GM12864 (cell line): ENCODE data around the gene ABTB2.

Experiments used
- DNase-seq: peaks from one replicate; pipeline ENCODE4 v3.0.0-alpha.2; 2011; ENCODE audit warnings: low read depth
- H3K4me3 ChIP-seq: 2 replicates; pipeline ENCODE4 v1.5.1; 2011; ENCODE audit warnings: mild to moderate bottlenecking, low read depth, low read length, control low read depth
- CTCF ChIP-seq: IDR thresholded peaks from 2 replicates; pipeline ENCODE4 v1.5.1; 2011; ENCODE audit warnings: low read depth, mild to moderate bottlenecking, moderate library complexity, low read length, control low read depth, inconsistent platforms; ENCODE audit errors: missing control alignments

ABTB2 gene

GRCh38 chr11:34268906-34269430 lies 88.8 kb downstream of the ABTB2 start:
- no peak overlapping the region for H3K4me3 ChIP-seq
- no peak for TF ChIP-seq CTCF
- DNase-seq = no peak

GRCh38 chr11:34267417-34267816 lies 90.4 kb downstream of the ABTB2 start:
- DNase-seq = no peak
- TF ChIP-seq CTCF = no peak
- no peak overlapping the region for H3K4me3 ChIP-seq

- no peak for TF ChIP-seq CTCF
- H3K4me3 ChIP-seq = no peak overlapping the region
Observed at GRCh38 chr11:34267013-34267412, 90.8 kb downstream of the ABTB2 start.

GRCh38 chr11:34266090-34266912 lies 91.5 kb downstream of the ABTB2 start:
- no peak for DNase-seq
- no peak overlapping the region for H3K4me3 ChIP-seq
- no peak for TF ChIP-seq CTCF

More at GRCh38 chr11:34267013-34267412, 90.8 kb downstream of the ABTB2 start:
- DNase-seq = no peak

DNA sequence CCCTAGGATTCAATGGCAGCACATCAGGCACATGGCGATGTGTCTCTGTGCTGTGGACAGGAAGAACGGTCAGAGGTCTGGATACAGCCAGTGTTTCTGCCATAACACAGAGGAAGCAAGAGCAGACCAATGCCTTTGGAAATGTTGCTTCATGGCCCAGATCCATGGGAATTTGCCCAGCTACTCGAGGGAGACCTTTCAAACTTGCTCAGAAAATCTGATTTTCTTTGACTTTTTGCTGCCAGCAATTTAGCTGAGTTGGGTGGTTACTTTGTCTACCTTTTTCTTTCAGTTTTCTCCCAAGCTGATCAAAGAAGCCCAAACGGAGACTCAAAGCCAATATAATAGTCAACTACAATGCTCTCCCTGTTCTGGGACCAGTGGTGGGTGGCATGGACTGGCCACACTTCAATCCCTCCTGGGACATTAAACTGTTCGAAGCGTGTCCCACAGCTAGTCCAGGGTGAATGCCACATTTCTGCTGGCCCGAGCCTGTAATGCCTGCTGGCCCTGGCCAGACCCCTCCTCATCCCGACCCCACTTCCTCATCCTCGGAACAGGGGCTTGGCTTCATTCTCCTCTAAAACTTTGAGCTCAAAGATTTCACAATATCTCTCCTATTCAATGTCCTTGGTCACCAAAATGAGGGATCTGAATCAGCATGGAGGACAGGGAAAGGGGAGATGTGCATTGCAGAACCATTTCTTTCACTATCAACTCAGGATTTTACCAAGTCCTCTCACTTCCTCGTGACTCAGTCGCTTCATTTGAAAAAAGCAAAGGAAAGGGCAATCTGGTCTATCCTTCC lies 93.3 kb downstream of the ABTB2 start:
- no peak overlapping the region for H3K4me3 ChIP-seq
- TF ChIP-seq CTCF = no peak
- DNase-seq = no peak

- TF ChIP-seq CTCF = no peak
- no peak overlapping the region for H3K4me3 ChIP-seq
- DNase-seq = no peak
Observed at GRCh38 chr11:34263441-34264091, 94.2 kb downstream of the ABTB2 start.
